GM04504 (cell line): ENCODE data around the gene DNMT3A.

Experiments used
- DNase-seq: peaks from one replicate; pipeline ENCODE4 v3.0.0-alpha.2; 2012; ENCODE audit warnings: low read depth

The DNMT3A gene

DNA sequence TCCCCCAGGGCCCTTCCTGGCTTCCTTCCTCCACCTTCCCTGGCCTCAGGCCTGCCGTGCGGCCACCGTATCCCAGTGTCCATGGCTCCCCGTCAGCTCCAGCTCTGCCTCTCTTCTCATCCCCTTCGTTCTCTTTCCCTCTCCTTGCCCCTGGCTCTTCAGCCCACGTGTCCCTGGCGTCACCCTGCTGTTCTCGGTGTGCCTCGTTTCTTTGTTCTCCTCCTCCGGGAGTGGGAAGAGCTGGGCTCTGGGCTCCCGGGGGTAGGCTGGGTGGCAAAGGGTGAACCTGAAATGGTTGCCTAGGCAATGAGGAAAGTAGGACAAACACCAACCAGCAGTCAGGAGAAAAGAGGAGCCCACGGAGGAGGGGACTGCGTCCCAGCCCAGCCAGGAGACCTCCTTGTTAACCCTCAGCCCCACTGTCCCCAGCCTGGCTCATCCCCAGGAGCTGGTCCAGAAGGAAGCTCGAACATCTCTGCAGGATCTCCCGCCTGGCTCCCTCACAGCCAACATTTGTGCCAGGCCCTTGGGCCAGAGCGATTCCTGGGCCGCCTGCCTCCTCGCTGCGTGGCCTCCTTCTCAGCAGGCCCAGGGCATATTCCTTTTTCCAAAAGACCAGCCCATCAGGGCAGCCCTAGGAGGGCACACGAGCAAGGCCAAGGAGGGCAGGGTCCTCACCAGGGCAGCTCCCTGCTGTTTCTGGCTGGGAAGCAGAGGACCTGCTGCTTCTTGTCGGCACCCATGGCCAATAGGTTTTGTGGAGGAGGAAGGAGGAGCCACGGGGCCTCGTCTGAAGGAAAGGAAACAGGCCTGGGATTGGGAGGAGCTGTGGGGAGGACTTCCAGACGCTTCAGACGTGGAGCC is 30.9 kb upstream of the DNMT3A start:
- DNase-seq, result no peak

DNA sequence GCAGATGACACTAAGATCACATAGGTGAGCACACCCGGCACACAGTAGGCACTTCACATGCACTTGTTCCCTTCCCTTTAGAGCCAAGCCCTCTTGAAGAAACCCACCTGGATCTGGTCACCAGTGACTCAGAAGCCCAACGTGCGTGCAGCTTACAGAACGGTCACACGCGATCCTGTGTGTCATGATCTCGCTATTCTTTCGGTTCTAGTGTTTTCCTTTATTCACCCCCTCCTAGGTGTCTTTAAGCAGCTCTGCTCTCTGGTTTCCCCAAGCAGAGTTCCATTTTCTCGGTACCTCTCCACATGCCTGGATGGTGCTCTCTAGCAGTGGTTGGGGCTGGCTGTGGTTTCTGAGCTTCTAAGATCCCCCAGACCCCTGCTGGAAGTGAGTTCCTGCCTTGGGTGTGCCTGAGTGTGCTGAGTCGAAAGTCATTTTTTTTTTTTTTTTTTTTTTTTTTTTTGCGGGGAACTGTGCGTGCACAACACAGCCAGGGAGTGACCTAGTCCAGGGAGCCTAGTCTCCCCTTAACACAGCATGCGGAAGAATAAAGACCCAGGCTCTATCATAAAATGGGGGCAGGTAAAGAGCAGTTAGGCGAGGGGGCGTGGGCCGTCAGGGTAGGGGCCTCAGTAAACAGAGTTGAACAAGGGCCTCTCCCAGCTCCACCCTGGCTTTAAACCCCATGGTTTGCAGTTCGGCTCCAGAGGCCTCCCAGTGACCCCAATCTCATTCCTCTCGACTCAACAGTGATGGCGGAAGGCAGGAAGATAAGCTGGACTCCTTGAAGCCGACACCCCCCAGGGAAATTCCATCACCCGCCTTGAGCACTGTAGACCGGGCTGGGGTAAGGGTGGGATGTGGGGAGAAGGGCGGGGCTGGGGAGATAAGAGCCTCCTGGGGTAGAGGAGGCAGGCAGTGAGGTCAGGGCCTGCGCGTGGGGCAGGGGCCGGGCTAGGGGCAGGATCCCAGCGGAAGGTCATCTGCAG is 29.8 kb upstream of the DNMT3A start:
- no peak for DNase-seq

DNA sequence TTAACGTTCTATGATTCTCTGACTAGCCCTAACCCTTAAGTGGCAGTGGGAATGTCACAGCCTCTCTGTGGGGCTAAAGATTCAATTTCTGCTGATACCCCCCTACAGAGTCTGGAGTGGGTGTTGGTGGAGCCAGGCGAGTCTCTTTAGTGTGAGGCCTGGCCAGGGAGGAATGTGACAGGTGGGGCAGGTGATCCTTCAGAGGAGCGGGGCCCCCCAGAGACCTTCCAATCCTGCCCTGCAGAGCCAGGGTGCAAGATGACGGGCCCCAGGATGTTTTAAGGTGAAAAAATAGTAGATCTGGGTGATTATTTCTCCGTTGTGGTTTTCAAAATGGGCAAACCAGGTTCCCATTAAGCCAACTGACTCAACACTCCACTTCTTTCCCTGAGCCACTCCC is 28.2 kb upstream of the DNMT3A start:
- no peak for DNase-seq

DNA sequence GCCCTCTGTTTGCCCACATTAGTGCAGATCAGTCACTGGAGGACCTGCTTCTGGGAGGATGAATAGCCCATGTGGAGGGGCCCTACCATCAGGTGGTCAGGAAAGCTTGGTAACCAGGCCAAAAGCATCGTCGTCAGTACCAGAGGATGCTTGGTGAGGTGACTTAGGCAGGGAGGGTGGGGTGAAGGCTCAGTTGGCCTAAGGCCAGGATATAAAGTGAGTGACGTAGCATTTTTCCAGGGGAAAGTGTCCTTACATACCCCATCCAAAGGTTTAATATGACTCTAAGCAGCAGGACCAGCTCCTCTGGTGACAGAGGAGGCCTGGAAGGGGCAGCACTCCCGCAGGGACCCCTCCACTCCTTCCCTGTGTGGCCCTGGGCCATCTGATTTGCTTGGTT is 27.7 kb upstream of the DNMT3A start:
- DNase-seq, result no peak

DNA sequence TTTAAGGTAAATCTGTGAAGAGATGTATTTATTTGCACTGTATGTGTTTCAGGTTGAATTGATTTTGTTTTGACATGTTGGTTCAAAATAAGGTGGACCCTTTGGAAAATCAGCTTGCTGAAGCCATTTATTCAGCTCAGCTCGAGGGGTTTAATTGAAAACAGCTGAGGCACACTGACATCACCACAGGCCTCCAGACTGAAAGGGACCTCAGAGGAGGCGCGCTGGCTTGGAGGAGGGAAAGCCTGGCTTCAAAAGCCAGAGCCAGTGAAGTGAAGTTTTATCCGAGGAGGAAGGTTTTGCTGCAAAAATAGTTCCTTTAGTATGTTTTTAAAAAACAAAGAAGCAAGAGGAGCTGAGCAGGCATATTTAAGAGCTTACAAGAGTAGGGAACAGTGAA is 26.9 kb upstream of the DNMT3A start:
- DNase-seq, result no peak

DNA sequence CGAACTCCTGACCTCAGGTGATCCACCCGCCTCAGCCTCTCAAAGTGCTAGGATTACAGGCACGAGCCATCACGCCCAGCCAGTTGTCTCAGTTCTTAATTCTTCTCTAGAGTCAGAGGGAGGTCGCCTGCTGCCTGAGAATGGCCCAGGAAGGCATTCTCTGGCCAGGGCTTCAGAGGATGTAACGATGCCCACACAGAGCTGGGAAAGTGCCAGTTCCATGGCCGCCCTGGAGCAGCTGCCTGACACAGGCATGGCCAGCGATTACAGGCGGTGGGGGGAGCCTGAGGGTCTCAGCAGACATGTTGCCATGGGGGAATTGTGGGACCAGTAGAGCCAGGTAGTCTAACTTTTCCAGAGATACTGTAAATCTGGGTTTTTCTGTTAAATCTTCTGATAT is 25.6 kb upstream of the DNMT3A start:
- DNase-seq, result no peak

DNA sequence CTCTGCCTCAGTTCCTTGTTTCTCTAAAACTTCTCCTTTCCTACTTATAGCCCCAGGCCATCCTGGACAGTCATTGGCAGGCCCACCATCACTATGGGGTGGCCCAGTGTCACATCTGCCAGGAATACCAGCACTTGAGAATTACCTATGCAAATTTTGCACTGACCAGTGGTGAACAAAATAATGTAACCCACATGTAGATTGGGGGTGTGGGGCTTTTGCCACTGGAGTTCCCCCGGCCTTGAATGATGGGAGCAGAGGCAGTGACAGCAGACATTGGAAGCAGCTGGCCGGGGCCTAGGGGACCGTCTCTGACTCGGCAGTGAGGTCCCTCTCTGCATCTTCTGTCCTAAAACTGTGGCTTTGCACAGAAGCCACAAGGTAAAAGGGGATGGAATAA is 24.9 kb upstream of the DNMT3A start:
- DNase-seq, result no peak

DNA sequence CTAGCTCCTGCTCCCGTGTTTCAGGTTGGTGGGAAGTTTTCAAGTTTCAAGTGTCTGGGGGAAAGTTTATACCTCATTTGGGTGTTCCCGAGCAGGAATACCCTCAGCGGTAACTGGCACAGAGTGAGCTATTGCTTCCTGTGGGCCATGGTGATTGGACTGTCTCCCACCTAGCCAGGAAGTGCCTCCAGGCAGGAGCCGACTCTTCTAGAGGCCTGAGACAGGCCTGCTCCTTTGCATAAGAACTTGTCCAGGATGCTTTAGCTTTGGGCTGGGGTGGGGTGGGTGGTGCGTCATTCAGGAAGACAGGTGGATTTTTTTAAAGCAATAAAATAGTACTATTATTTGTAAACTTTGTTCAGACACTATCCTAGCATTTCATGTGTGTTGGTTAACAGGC is 23.5 kb upstream of the DNMT3A start:
- no peak for DNase-seq

DNA sequence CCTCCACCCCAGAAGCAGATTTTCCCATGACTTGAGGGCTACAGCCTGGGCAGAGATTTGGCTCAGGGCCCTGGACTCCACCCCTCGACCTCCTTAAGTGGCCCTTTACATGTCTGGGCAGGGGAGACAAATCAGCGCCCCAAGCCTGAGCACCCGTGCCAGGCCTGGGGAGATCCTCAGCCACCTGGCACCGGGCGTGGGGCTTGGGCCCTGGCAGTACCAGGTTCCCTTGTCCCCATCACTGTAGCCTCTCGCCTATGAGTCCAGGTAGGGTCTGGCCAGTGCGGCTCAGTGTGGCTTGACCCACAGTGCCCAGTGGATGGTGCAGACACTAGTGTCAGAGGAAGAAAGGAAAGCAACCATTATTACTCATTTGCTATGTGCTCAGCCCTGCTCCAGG is 22.0 kb upstream of the DNMT3A start:
- no peak for DNase-seq

DNA sequence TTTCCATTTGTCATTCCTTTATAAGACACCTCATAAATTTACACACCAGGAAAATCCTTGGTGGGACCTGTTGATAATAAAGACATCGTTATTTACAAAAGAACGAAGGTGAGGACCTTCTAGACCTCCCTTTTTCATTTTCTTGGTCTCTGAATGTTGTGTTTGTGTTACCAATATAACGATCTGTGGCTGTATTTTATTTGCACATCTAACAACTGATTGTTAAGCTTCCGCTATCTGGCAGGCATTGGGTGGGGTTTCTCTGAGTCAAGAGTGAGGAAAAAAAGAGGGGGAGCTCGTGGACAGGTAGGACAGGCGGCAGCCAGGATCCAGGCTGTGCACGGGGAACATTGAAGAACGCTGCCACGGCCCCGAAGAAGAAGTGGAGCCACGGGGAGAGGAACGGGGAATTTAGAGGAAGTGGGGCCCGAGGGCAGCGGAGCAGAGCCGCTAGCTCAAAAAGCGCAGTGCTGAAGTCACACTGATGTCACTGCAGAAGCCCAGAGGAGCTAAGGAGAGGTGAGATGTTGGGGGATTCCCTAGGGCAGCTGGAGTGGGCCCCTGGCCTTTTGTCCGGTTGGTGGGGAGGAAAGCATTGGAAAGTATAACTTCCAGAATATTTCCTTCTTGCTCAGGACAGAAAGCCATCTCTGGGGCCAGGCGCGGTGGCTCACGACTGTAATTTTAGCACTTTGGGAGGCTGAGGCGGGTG is 20.9 kb upstream of the DNMT3A start:
- no peak for DNase-seq

DNA sequence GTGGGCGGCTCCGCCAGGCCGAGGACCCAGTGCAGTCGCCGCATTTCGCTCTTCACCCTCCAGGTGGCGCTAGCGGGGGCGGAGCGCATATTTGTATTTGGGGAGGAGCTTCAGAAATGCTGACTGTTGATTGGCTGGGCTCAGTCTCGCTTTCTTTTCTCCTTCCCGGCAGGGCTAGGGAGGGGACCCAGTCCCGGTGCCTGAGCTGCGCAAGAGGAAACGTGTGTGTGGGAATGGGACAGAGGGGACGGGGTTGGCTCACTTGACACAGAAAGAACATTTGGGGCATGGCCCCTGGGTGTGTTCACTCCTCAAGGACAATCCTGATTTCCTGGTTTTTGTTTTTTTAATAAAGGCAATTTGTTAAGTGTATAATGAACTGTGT is 20.3 kb upstream of the DNMT3A start:
- peak; percentile 74 for DNase-seq

DNA sequence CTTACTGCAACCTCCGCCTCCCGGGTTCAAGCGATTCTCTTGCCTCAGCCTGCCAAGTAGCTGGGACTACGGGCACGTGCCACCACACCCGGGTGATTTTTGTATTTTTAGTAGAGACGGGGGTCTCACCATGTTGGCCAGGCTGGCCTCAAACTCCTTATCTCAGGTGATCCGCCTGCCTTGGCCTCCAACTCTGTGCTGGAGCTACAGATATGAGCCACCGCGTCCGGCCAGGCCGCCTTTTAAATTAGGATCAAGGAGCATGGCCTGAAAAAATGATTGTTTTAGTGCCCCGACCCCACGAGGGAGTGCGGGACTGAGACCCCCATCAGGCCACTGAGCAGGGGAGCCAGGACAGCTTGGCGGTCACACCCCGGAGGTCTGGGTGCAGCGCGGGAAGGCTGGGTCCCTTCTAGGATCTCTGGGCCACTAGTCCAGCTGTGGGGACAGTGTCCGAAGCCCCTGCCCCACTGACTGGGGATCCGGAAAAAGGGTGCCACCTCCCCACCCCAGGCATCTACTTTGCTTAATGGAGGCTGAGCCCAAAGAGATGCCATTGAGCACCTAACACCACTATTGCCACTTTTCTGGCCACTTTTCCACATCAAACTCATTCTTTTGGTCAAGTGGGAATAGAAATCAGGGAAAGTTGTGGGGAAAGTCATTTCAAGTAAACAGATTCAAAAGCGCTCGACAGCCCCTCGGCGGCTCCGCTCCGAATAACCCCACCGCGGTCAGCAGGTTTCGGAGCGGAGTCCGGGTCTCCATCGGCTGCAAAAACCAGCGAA is 19.7 kb upstream of the DNMT3A start:
- no peak for DNase-seq

DNA sequence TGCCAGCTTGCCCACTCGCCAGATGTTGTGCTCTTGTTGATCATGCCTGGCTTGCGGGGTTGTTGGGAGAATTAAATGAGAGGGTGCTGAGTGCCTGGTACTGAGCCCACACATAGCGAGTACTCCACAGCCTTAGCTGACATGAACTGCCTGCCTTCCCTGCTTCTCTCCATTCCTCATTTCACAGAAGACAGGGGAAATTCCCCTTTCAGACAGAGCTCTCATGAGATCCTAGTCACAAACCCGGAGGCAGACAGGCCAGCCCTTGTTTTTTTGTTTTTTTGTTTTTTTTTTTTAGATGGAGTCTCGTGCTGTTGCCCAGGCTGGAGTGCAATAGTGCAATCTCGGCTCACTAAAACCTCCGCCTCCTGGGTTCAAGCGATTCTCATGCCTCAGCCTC is 17.1 kb upstream of the DNMT3A start:
- no peak for DNase-seq

DNA sequence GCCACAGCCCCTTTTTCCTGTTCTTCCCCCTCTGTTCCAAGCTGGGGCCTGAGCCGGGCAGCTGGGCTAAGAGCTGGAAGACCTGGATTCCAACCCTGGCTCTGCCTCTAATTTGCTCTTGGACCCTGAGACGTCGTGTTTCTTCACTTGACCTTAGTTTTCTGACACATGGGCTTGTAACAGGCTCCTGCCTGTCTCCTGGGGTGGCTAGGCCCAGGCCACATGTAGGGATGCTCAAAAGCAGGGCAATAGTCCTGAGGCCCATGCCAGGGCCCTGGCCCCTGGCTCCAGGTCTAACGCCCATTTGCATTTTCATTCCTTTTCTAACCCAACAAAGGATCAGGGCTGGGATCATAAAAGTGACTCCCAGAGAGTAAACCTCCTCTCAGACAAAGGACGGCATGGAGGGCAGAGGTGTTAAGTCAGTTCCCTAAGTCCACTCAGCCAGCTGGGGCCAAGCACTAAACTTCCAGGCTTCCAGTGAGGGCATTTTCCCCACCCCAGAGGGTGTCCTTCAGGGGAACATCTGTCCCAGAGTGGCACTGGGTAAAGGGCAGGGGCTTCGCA is 16.6 kb upstream of the DNMT3A start:
- no peak for DNase-seq

DNA sequence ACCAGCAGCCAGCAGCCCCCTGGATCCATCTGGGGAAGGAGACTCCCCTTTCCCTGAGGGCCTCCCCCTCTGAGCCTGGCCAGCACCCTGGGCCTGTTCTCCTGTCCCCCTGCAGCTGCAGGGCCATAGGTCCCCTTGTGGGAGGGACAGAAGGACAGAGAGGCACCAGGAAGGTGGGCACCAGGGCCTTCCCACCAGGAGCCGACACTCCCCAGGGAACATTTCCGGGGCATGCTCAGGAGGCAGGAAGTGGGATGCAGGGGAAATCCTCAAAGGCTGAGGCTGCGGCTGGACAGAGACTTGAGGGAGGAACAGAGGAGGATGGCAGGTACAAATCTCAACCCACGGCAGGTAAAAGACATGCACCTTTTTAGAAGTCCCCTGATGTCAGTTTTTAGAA is 14.4 kb upstream of the DNMT3A start:
- DNase-seq, result no peak

DNA sequence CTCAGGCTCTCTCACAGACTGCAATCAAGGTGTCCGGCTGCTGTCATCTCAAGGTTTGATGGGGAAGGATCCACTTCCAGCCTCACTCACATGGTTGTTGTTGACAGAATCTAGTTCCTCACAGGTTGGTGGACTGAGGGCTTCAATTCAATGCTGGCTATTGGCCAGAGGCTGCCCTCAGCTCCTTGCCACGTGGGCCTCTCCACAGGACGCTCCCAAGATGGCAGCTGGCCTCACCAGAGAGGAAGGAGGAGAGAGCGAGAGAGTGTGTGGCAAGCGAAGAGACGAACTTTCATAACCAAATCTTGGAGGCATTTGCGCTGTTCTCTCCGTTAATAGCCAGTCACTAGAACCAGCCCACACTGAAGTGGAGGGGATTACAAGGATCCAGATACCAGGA is 13.5 kb upstream of the DNMT3A start:
- no peak for DNase-seq

DNA sequence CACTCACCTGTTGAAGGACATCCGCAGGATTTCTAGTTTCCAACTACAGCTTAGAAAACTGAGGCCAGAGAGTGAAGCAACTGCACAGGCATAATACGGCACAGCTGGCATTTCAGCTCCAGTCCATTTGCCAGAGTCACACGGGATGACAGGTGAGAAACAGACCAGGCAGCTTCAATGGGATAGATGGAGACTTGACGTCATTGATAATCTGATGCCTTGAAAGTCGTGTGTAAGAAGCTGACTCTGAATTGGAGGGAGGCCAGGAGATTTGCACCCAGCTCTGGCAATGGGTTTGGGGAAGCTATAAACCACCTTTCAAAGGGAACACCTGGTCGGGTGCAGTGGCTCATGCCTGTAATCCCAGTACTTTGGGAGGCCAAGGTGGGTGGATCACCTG is 12.4 kb upstream of the DNMT3A start:
- no peak for DNase-seq

DNA sequence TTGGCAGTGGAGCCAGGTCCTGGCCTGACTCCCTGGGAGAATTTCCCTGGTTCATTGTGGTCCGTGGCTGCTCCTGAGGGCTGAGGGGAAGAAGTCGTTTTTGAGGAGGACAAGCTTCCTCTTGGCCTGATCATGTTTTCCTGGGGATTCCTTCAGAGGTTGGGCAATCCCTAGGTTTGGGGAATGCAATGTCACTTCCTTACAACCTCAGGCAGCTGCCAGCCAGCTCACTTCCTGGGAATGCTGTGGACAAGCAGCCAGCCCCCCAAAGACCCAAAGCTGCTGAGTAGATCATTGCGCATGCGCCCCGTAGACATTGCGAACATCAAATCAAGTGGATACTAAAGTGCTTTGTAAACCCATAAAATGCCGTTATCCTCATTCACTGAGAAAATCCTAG is 7.7 kb upstream of the DNMT3A start:
- DNase-seq, result no peak

DNA sequence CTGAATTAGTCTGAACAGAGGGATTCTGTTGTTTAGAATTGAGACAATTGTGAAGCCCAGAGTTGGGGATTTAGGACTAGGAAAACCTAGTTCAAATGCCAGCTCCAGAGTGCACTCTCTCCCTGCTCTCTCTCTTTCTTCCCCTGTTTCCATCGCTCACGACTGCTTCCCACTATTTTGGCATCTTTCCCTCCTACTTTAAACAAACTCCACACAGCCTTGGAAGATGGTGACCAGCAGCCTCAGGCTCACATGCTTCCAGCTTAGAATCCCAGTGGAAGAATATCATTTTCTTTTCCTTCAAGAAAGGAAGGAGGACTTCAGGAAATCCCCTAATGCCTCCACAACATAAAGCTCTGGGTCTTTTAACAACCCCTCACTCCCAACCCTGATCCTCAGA is 6.1 kb upstream of the DNMT3A start:
- DNase-seq, result no peak

DNA sequence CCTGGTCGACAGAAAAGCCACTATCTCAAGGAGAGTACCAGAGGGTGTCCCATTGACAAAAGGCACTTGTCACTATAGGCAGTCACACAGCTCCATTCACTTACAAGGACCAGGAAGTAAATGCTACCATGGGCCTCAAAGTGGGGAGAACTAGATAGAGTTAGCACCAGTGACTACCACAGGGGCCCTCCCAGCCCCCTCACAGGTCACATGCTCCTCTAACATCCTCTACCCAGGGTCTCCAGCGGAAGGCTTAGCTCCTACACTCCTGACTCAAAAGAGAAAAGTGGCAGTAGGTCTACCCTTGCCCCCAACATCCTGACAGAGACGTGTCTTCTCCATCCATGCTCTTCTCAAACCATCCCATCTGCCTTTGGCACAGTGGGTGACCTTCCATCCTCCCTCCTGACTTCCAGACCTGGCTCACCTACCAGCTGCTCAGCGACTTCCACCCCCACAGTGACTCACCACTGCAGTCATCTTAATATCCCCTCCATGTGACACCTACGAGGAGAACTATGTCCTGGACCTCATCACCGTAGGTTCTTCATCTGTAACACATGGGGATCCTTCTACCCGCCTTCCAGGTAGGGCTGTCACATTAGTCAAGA is 5.6 kb upstream of the DNMT3A start:
- no peak for DNase-seq
